ENCODE results near the gene WDR27.

DNA sequence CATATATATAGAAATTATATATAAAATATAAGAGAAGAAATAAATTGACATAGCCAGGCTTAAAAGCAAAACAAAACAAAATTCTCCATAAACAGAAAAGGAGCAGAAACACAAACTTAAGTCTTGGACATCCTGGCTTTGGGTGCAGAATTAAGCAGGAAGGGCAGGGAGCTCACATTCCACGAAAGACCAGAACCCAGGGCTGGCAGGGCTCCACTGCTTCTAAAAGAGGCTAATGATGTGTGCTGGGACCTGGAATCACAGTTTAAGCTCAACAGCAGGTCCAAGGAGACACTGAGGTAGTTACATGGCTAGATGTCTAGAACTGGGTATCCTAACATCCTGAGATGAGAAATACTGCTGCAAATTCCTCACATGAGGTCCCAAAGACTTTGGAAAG, 210.3 kb downstream of the WDR27 start:
- TF ChIP-seq, protein P1, sequence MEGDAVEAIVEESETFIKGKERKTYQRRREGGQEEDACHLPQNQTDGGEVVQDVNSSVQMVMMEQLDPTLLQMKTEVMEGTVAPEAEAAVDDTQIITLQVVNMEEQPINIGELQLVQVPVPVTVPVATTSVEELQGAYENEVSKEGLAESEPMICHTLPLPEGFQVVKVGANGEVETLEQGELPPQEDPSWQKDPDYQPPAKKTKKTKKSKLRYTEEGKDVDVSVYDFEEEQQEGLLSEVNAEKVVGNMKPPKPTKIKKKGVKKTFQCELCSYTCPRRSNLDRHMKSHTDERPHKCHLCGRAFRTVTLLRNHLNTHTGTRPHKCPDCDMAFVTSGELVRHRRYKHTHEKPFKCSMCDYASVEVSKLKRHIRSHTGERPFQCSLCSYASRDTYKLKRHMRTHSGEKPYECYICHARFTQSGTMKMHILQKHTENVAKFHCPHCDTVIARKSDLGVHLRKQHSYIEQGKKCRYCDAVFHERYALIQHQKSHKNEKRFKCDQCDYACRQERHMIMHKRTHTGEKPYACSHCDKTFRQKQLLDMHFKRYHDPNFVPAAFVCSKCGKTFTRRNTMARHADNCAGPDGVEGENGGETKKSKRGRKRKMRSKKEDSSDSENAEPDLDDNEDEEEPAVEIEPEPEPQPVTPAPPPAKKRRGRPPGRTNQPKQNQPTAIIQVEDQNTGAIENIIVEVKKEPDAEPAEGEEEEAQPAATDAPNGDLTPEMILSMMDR (IDR thresholded peaks at IDR 0.05; ENCODE audit: poor library complexity), result no peak
- TF ChIP-seq EZH2 (IDR thresholded peaks at IDR 0.05; ENCODE audit: borderline replicate concordance), result no peak
